Mesodermal cell (in vitro differentiated cells): ENCODE results near the gene MYO3A.

ENCODE experiments used
- H3K27ac ChIP-seq: 2 replicates; pipeline ENCODE4 v1.7.0; 2013; ENCODE audit warnings: mild to moderate bottlenecking, low read depth, low read length, moderate library complexity; ENCODE audit not compliant: severe bottlenecking
- H3K36me3 ChIP-seq: 2 replicates; pipeline ENCODE4 v1.7.1; 2013; ENCODE audit warnings: mild to moderate bottlenecking, low read length, moderate library complexity; ENCODE audit not compliant: control insufficient read depth, insufficient read depth
- H3K4me1 ChIP-seq: one replicate; pipeline ENCODE4 v1.7.1; 2013; ENCODE audit warnings: mild to moderate bottlenecking, low read length; ENCODE audit not compliant: insufficient read depth, control insufficient read depth, poor library complexity, severe bottlenecking
- H3K4me3 ChIP-seq: 2 replicates; pipeline ENCODE4 v1.7.0; 2013; ENCODE audit warnings: low read length, control low read depth, mild to moderate bottlenecking; ENCODE audit not compliant: insufficient read depth, poor library complexity, severe bottlenecking; ENCODE audit errors: extremely low read depth
- H3K9me3 ChIP-seq: 2 replicates; pipeline ENCODE4 v1.7.1; 2013; ENCODE audit warnings: mild to moderate bottlenecking, low read length, moderate library complexity; ENCODE audit not compliant: control insufficient read depth
- WGBS, 2 experiments: methylation state at CpG; one replicate each; pipeline ENCODE4 v1.1.5; 2013; ENCODE audit warnings: missing lambda C conversion rate in 2 of 2; ENCODE audit not compliant: insufficient coverage in 2 of 2; 5-methylcytosine and 5-hydroxymethylcytosine counted together

Gene MYO3A

DNA sequence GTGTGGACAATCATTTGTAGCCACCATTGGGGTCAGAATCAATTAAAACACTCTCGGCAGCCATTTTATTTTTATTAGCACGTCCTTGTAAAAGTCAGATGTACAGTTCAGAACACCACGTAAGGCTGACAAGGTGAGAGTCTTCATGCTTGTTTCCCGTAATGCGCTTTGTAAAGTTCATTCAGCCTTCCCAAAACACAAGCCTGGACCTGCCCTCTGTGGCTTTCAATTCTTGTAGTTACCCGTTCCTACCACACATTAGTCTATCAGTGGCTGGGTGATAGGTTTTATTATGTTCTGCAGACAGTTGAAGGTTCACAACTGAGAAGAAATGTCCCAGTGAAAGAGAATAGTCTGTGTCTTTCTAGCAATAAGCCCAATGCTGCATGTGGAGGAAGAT lies 317.9 kb downstream of the MYO3A start:
- WGBS, 2 experiments, result 92 to 98% methylated on average over 4 to 5 of the region's 6 CpGs
- Histone ChIP-seq H3K36me3 (no peaks in the 10 kb centered on the region), H3K4me3 (no peak overlapping the region), H3K4me1 (no peaks in the 10 kb centered on the region), H3K27ac (no peak overlapping the region), H3K9me3 (no peaks in the 10 kb centered on the region)

DNA sequence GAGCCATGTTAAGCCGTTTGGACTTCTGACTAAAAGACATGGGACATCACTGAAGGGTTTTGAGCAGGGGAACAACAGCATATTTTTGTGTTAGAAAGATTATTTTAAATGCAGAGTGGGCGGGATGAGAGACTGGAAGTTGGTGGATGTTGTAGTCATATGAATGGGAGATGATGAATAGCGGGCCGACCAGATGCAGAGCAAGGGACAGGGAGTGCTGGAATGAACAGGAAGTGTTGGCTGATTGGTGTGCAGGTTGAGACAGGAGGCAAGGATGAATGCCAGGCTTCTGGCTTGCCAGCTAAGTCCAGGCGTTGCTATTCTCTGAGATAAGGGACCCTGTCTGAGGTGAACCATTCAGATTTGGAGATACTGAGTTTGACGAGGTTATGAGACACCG lies 320.6 kb downstream of the MYO3A start:
- H3K36me3 ChIP-seq, result no peaks in the 10 kb centered on the region

DNA sequence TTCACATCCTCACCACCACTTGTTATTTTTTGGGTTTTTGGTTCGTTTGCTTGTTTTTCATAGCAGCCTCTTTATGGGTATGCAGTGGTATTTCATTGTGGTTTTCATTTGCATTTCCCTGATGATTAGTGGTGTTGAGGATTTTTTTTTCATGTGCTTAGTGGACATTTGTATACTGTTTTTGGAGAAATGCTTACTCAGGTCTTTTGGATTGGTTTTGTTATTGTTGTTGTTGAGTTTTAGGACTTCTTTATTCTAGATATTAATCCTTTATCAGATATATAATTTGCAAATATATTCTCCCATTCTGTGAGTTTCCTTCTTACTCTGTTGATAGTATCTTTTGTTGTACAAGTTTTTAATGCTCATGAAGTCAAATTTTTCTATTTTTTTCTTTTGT lies 325.3 kb downstream of the MYO3A start:
- Histone ChIP-seq H3K27ac (no peak overlapping the region), H3K36me3 (no peaks in the 10 kb centered on the region), H3K4me1 (no peaks in the 10 kb centered on the region), H3K4me3 (no peak overlapping the region), H3K9me3 (no peaks in the 10 kb centered on the region)
- WGBS, 2 experiments, result no CpG with 5 or more reads among the region's 1 CpG

More for the DNA sequence above, 320.6 kb downstream of the MYO3A start:
- 91 to 93% methylated on average over 7 of the region's 7 CpGs for WGBS, 2 experiments
- Histone ChIP-seq H3K4me1 (no peaks in the 10 kb centered on the region), H3K27ac (no peak overlapping the region), H3K4me3 (no peak overlapping the region), H3K9me3 (no peaks in the 10 kb centered on the region)
